Prostate gland (tissue), 2 donors: ENCODE data around the gene MAP3K20.

ENCODE experiments used
- CTCF ChIP-seq, 4 experiments: fragments of 200-600 bp in 2 of 4; fragments of 450-650 bp in 2 of 4; sonication (generic) in 2 of 4; IDR thresholded peaks; 1 replicate in 3 of 4; 2 replicates in 1 of 4; pipeline ENCODE4 v1.5.1; 2016 to 2019; ENCODE audit warnings: antibody characterized with exemption in 4 of 4, mild to moderate bottlenecking in 2 of 4, moderate library complexity in 2 of 4
- POLR2A ChIP-seq: fragments of 450-650 bp; IDR thresholded peaks from one replicate; pipeline ENCODE4 v1.6.1; 2016; ENCODE audit warnings: antibody characterized with exemption, mild to moderate bottlenecking
- POLR2AphosphoS5 ChIP-seq: sonication (generic); formaldehyde crosslinking; IDR thresholded peaks from one replicate; pipeline ENCODE4 v1.6.1; 2017; ENCODE audit warnings: antibody characterized with exemption

GRCh38 chr2:173196638-173197037 lies 121.0 kb downstream of the MAP3K20 start:
- TF ChIP-seq CTCF (IDR thresholded peaks at IDR 0.05) (no peak), POLR2A (no peak), POLR2AphosphoS5 (no peak)
